H1 (cell line): Measurements from ENCODE around the gene RBM17. TPM values are rescaled to one million over a fixed set of nuclear protein-coding genes. Genes with fewer than 3 reads are reported as not detected.

ENCODE experiments used
- CTCF ChIA-PET: fragments of 300-600 bp; sonication (Branson Sonifier 250); formaldehyde crosslinking; loops from one replicate; lab custom pipeline; 2021; ENCODE audit not compliant: partially characterized antibody; lab: Charles Lee
- POLR2A ChIA-PET: fragments of 300-600 bp; sonication (Branson Sonifier 250); formaldehyde crosslinking; loops from one replicate; lab custom pipeline; 2021; ENCODE audit warnings: inconsistent platforms; ENCODE audit not compliant: partially characterized antibody; lab: Charles Lee
- DNase-seq, 2 experiments: peaks; one replicate each; pipeline versions ENCODE4 v3.0.0 to v3.0.0-alpha.2; 2010 to 2022; ENCODE audit warnings: low spot score in 2 of 2, low read depth in 1 of 2, mixed read lengths in 1 of 2
- FAIRE-seq: peaks from 2 replicates; lab custom pipeline; 2011; peaks lifted over from hg19 to GRCh38; lab: Jason Lieb, UNC
- H2AFZ ChIP-seq: 2 replicates; pipeline ENCODE4 v1.8.1; 2012; ENCODE audit warnings: low read length, inconsistent platforms
- H2AK5ac ChIP-seq: 2 replicates; pipeline ENCODE4 v1.6.1; 2013; ENCODE audit warnings: low read depth, low read length
- H2BK120ac ChIP-seq: replicated peaks from 2 replicates; pipeline ENCODE3; 2013; ENCODE audit warnings: low read depth, low read length, inconsistent platforms
- H2BK12ac ChIP-seq: 2 replicates; pipeline ENCODE4 v1.6.1; 2013; ENCODE audit warnings: low read depth, low read length
- H2BK15ac ChIP-seq: 2 replicates; pipeline ENCODE4 v1.6.1; 2013; ENCODE audit warnings: low read length
- H2BK20ac ChIP-seq: 2 replicates; pipeline ENCODE4 v1.6.1; 2013; ENCODE audit warnings: low read length
- H2BK5ac ChIP-seq: 2 replicates; pipeline ENCODE4 v1.6.1; 2013; ENCODE audit warnings: low read depth, low read length
- H3K14ac ChIP-seq: 2 replicates; pipeline ENCODE4 v1.6.1; 2013; ENCODE audit warnings: inconsistent platforms; ENCODE audit not compliant: insufficient read length
- H3K18ac ChIP-seq: 2 replicates; pipeline ENCODE4 v1.6.1; 2013; ENCODE audit warnings: low read length; ENCODE audit errors: extremely low read depth
- H3K23ac ChIP-seq: 2 replicates; pipeline ENCODE4 v1.6.1; 2013; ENCODE audit warnings: inconsistent platforms; ENCODE audit not compliant: insufficient read length
- H3K23me2 ChIP-seq: 2 replicates; pipeline ENCODE4 v1.6.1; 2013; ENCODE audit warnings: low read depth, low read length
- H3K27ac ChIP-seq: 2 replicates; pipeline ENCODE4 v1.6.1; 2011; ENCODE audit warnings: low read depth, low read length, inconsistent platforms
- H3K27me3 ChIP-seq, 4 experiments: replicated peaks in 1 of 4; 1 replicate in 1 of 4; 2 replicates in 3 of 4; pipeline versions ENCODE4 v1.6.1 to v1.8.1; 2011 to 2013; ENCODE audit warnings: low read length in 3 of 4, mild to moderate bottlenecking in 3 of 4, inconsistent platforms in 2 of 4, mixed read lengths in 2 of 4, moderate library complexity in 1 of 4; ENCODE audit not compliant: control insufficient read depth in 3 of 4, insufficient read depth in 3 of 4; ENCODE audit errors: extremely low read depth in 1 of 4
- H3K36me3 ChIP-seq, 4 experiments: 2 replicates each; pipeline versions ENCODE4 v1.6.1 to v1.8.1; 2011 to 2013; ENCODE audit warnings: mild to moderate bottlenecking in 4 of 4, low read length in 3 of 4, moderate library complexity in 2 of 4, control low read depth in 1 of 4, inconsistent platforms in 1 of 4; ENCODE audit not compliant: insufficient read depth in 4 of 4, control insufficient read depth in 2 of 4
- H3K4ac ChIP-seq: replicated peaks from 2 replicates; pipeline ENCODE3; 2013; ENCODE audit warnings: low read length, low read depth, mixed read lengths, inconsistent platforms; ENCODE audit not compliant: insufficient read length
- H3K4me1 ChIP-seq, 4 experiments: replicated peaks in 1 of 4; 1 replicate in 1 of 4; 2 replicates in 3 of 4; pipeline versions ENCODE4 v1.6.1 to v1.8.1; 2011 to 2013; ENCODE audit warnings: low read length in 3 of 4, inconsistent platforms in 2 of 4, mixed read lengths in 1 of 4; ENCODE audit not compliant: insufficient read depth in 4 of 4, control insufficient read depth in 3 of 4
- H3K4me2 ChIP-seq, 2 experiments: 2 replicates each; pipeline versions ENCODE4 v1.6.1 to v1.8.1; 2011 to 2013; ENCODE audit warnings: low read depth in 2 of 2, low read length in 2 of 2, control low read depth in 1 of 2, inconsistent platforms in 1 of 2, mild to moderate bottlenecking in 1 of 2; ENCODE audit not compliant: insufficient read depth in 1 of 2
- H3K4me3 ChIP-seq, 4 experiments: fragments of 200-600, 300-600 bp in 1 of 4; sonication (generic), shearing (Covaris generic), sonication (Bioruptor Twin) in 1 of 4; 2 replicates each; pipeline versions ENCODE4 v1.5.1 to v1.8.1; 2011 to 2016; ENCODE audit warnings: low read length in 4 of 4, low read depth in 3 of 4, control low read depth in 2 of 4, inconsistent platforms in 2 of 4, mild to moderate bottlenecking in 2 of 4, mixed read lengths in 1 of 4, moderate library complexity in 1 of 4; ENCODE audit not compliant: insufficient read depth in 2 of 4; ENCODE audit errors: extremely low read depth in 1 of 4
- H3K56ac ChIP-seq: replicated peaks from 2 replicates; pipeline ENCODE3; 2013; ENCODE audit warnings: low read depth, mild to moderate bottlenecking, mixed read lengths, low read length, inconsistent platforms; ENCODE audit not compliant: insufficient read length
- H3K79me1 ChIP-seq: 2 replicates; pipeline ENCODE4 v1.6.1; 2013; ENCODE audit warnings: low read depth, low read length, control low read depth
- H3K79me2 ChIP-seq, 2 experiments: 2 replicates each; pipeline versions ENCODE4 v1.6.1 to v1.8.1; 2012 to 2013; ENCODE audit warnings: low read length in 2 of 2, mild to moderate bottlenecking in 2 of 2, inconsistent platforms in 1 of 2; ENCODE audit not compliant: insufficient read depth in 2 of 2, control insufficient read depth in 1 of 2
- H3K9ac ChIP-seq, 4 experiments: replicated peaks in 1 of 4; 1 replicate in 1 of 4; 2 replicates in 3 of 4; pipeline versions ENCODE4 v1.6.1 to v1.8.1; 2011 to 2013; ENCODE audit warnings: low read depth in 3 of 4, low read length in 3 of 4, control low read depth in 2 of 4, mild to moderate bottlenecking in 2 of 4, moderate library complexity in 2 of 4, inconsistent platforms in 1 of 4; ENCODE audit errors: extremely low read depth in 1 of 4
- H3K9me3 ChIP-seq, 2 experiments: 2 replicates each; pipeline versions ENCODE4 v1.6.1 to v1.8.1; 2012 to 2013; ENCODE audit warnings: mild to moderate bottlenecking in 2 of 2, moderate library complexity in 2 of 2, control low read depth in 1 of 2, inconsistent platforms in 1 of 2, low read depth in 1 of 2, low read length in 1 of 2, mixed read lengths in 1 of 2; ENCODE audit not compliant: insufficient read depth in 2 of 2
- H4K20me1 ChIP-seq, 2 experiments: replicated peaks in 1 of 2; 2 replicates each; pipeline versions ENCODE3 to v1.8.1; 2011 to 2013; ENCODE audit warnings: inconsistent platforms in 2 of 2, low read length in 2 of 2, mild to moderate bottlenecking in 1 of 2; ENCODE audit not compliant: insufficient read depth in 2 of 2, control insufficient read depth in 1 of 2
- H4K5ac ChIP-seq: 2 replicates; pipeline ENCODE4 v1.6.1; 2013; ENCODE audit warnings: low read length, low read depth, mixed read lengths, inconsistent platforms; ENCODE audit not compliant: insufficient read length
- H4K8ac ChIP-seq: 2 replicates; pipeline ENCODE4 v1.8.0; 2013; ENCODE audit warnings: mild to moderate bottlenecking, moderate library complexity, low read length, inconsistent platforms; ENCODE audit not compliant: insufficient read depth; ENCODE audit errors: extremely low read depth
- H4K91ac ChIP-seq: replicated peaks from 2 replicates; pipeline ENCODE3; 2013; ENCODE audit warnings: low read length, mixed read lengths, inconsistent platforms; ENCODE audit not compliant: insufficient read length
- CHD1 ChIP-seq: IDR thresholded peaks from 2 replicates; pipeline ENCODE4 v1.6.1; 2012; ENCODE audit warnings: low read depth, low read length, improper control_type of control experiment
- CHD2 ChIP-seq: IDR thresholded peaks from 2 replicates; pipeline ENCODE4 v1.6.1; 2012; ENCODE audit warnings: low read length, improper control_type of control experiment
- CTBP2 ChIP-seq: IDR thresholded peaks from 2 replicates; pipeline ENCODE4 v1.7.0; 2011; ENCODE audit warnings: borderline replicate concordance, mild to moderate bottlenecking, moderate library complexity, mixed read lengths, low read length; ENCODE audit not compliant: insufficient read depth, insufficient read length
- POLR2A ChIP-seq, 2 experiments: IDR thresholded peaks; 1 replicate in 1 of 2; 2 replicates in 1 of 2; pipeline ENCODE4 v1.6.1; 2011; ENCODE audit warnings: low read depth in 2 of 2, low read length in 2 of 2, mild to moderate bottlenecking in 2 of 2; ENCODE audit errors: control extremely low read depth in 1 of 2
- SIN3A ChIP-seq, 2 experiments: IDR thresholded peaks in 1 of 2; conservative IDR thresholded peaks in 1 of 2; 2 replicates each; pipeline ENCODE4 v1.6.1; 2011 to 2012; ENCODE audit warnings: low read length in 2 of 2, improper control_type of control experiment in 1 of 2, low read depth in 1 of 2, mild to moderate bottlenecking in 1 of 2
- SRF ChIP-seq: IDR thresholded peaks from 2 replicates; pipeline ENCODE4 v1.6.1; 2011; ENCODE audit warnings: mild to moderate bottlenecking, low read depth, low read length, moderate library complexity
- WGBS, 2 experiments: shearing (Covaris generic) in 1 of 2; methylation state at CpG; one replicate each; pipeline versions ENCODE4 v1.1.6 to v1.1.7; 2013 to 2015; ENCODE audit warnings: low lambda C conversion rate in 2 of 2, mixed read lengths in 2 of 2, inconsistent platforms in 1 of 2, low coverage in 1 of 2, missing lambda C conversion rate in 1 of 2; ENCODE audit not compliant: insufficient replicate concordance in 2 of 2, insufficient coverage in 1 of 2, insufficient read length in 1 of 2; ENCODE audit errors: extremely low coverage in 1 of 2, missing lambda C conversion rate in 1 of 2; 5-methylcytosine and 5-hydroxymethylcytosine counted together
- polyA plus RNA-seq, 7 experiments: library from polyadenylated mRNA; depleted of rRNA in 3 of 7; stranded (reverse) in 5 of 7; unstranded in 2 of 7; fragments of >200 nt in 5 of 7; fragments of 200-250 nt in 2 of 7; gene quantifications; 1 replicate in 5 of 7; 2 replicates in 1 of 7; 4 replicates in 1 of 7; pipeline versions ENCODE4 v1.2.1 to v1.2.3, GENCODE V29; 2011 to 2013; ENCODE audit warnings: missing spikeins in 2 of 7, mixed read lengths in 2 of 7
- total RNA-seq: library from RNA; stranded (reverse); fragmentation: NEBNext Ultra II Directional; extraction: Animal tissue kit (Norgen Biotek cat#: 25700); gene quantifications from 2 replicates; pipeline ENCODE4 v1.2.1, GENCODE V29; 2021
- TF ChIP-seq, protein P1 (sequence below): IDR thresholded peaks from 2 replicates; pipeline ENCODE4 v1.6.1; 2011; ENCODE audit warnings: low read length, improper control_type of control experiment

Gene RBM17
- total and polyA plus RNA-seq, 2 of the 8 experiments (the other 6 are each of a cell fraction or from before 2014, with no cell fraction given): 15.7 to 128 TPM

DNA sequence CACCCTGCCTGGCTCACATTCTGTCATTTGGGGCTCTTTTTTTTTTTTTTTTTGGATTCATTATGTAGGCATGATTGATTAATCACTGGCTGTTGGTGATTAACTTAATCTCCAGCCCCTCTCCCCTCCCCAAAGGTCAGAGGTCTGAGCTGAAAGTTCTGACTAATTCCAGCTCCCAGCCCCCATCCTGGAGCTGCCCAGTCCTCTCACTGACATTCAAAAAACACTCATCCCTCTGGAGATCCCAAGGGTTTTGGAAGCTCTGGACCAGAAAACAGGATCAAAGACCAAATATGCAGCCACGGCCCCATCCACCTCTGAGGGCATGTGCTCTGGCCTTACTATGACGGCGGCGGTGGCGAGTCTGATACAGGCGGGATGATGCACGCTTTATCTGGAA, 53.8 kb downstream of the RBM17 start:
- ChIA-PET POLR2A (no interaction called here), CTCF (interaction anchor here (0.7 to 1.9 kb wide), 4 partner anchors 9 to 42 kb away, joined by 3 to 7 read pairs (median 4); no protein-coding TSS in a partner anchor)
- WGBS, 2 experiments: 90% methylated on average over 7 of the region's 7 CpGs; no CpG with 5 or more reads in 1 of the 2 experiments
- Histone ChIP-seq H3K4ac (no peak overlapping the region), H3K9ac (no peak overlapping the region), H3K79me2 (peaks cover 0 to 4% of the 10 kb centered on the region in 2 experiments; a peak in 2 of 4 replicates), H2BK20ac (no peak overlapping the region), H4K5ac (no peak overlapping the region), H4K8ac (no peak overlapping the region), H2BK15ac (0 out of 2 replicates have a peak overlapping the region, but pooled peaks have one; percentile 18), H3K14ac (no peak overlapping the region), H3K79me1 (no peaks in the 10 kb centered on the region; the same call in 1 of the 2 replicates), H2BK5ac (no peak overlapping the region), H3K4me2 (no peak overlapping the region), H3K4me3 (no peak overlapping the region), H2AFZ (no peak overlapping the region), H4K91ac (no peak overlapping the region), H3K56ac (no peak overlapping the region), H3K27me3 (peaks cover 1 to 21% (median 6%) of the 10 kb centered on the region in 4 experiments; a peak in 4 of 7 replicates), H3K9me3 (no peaks in the 10 kb centered on the region), H2BK12ac (no peak overlapping the region), H3K27ac (no peak overlapping the region), H4K20me1 (peaks cover 0 to 9% of the 10 kb centered on the region in 2 experiments), H3K18ac (no peak overlapping the region), H2BK120ac (no peak overlapping the region), H3K23ac (no peak overlapping the region), H3K23me2 (peaks cover 14% of the 10 kb centered on the region; the same call in 1 of the 2 replicates), H3K36me3 (no peaks in the 10 kb centered on the region), H2AK5ac (no peak overlapping the region), H3K4me1 (peaks cover 5 to 16% (median 10%) of the 10 kb centered on the region in 4 experiments)
- TF ChIP-seq POLR2A (IDR thresholded peaks at IDR 0.05; ENCODE audit: control extremely low read depth in 1 of 2, low read depth in 2 of 2, low read length in 2 of 2) (no peak), CHD1 (no peak), CHD2 (no peak), CTBP2 (no peak), SIN3A (conservative IDR thresholded peaks at IDR 0.05 in 1 of 2, IDR thresholded peaks at IDR 0.05 in 1 of 2; ENCODE audit: low read depth in 1 of 2, low read length in 2 of 2) (no peak), SRF (no peak)
- TF ChIP-seq, protein P1, sequence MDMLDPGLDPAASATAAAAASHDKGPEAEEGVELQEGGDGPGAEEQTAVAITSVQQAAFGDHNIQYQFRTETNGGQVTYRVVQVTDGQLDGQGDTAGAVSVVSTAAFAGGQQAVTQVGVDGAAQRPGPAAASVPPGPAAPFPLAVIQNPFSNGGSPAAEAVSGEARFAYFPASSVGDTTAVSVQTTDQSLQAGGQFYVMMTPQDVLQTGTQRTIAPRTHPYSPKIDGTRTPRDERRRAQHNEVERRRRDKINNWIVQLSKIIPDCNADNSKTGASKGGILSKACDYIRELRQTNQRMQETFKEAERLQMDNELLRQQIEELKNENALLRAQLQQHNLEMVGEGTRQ: no peak
- DNase-seq (no peak), FAIRE-seq (no peak)
